HG03108 (cell line): ENCODE measurements around the gene TMEM94.
"Not testable (repeated sequence)": the region's sequence is repeated elsewhere in the genome, so short reads cannot be mapped to it uniquely, and the experiment has no call there.

Experiments
- ATAC-seq: cut with Tn5 transposase; IDR thresholded peaks from one replicate; pipeline ENCODE4 v1.9.1; 2021; ENCODE audit warnings: moderate library complexity; ENCODE audit not compliant: unreplicated experiment

Gene TMEM94

GRCh38 chr17:75476271-75476671, 19.8 kb downstream of the TMEM94 start:
- no peak for ATAC-seq

DNA sequence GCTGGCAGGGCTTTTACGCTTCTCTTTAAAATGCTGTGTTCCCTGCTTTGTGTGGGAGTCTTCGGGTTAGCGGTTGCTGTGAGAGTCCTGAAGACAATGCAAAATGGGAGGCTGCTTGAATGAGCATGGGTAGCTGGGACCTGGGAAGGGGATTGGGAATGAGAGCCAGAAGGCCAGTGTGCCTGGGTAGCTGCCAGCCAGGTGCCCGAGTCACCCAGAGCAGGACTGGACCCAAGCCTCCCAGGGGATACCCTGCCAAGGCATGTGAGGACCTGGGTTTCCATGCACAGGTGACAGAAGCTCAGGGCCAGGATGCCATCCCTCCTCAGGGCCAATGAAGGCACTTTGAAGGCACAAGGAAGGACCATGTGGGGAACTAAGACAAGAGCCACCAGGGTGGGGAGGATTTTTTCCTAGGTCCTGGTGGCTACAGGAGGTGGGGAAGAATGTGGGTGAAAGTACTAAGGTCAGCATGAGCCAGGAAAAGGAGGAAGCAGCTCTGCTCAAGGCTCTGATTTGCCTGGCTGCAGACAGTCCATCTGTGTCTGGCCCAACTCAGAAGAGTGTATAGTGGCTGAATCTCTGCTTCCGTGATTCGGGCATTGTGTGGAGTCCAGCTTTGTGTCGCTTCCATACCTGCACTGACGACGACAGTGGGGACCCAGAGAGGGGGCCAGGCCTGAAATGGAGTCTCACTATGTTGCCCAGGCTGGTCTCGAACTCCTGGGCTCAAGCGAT, 20.5 kb downstream of the TMEM94 start:
- no peak for ATAC-seq

- ATAC-seq = not testable (repeated sequence)
Observed at GRCh38 chr17:75477490-75477862, 21.0 kb downstream of the TMEM94 start.

- ATAC-seq = no peak
Observed at GRCh38 chr17:75478508-75478907, 22.1 kb downstream of the TMEM94 start.

GRCh38 chr17:75480281-75480680, 23.8 kb downstream of the TMEM94 start:
- no peak for ATAC-seq

- ATAC-seq = no peak
Observed at GRCh38 chr17:75481194-75482068, 25.0 kb downstream of the TMEM94 start.

DNA sequence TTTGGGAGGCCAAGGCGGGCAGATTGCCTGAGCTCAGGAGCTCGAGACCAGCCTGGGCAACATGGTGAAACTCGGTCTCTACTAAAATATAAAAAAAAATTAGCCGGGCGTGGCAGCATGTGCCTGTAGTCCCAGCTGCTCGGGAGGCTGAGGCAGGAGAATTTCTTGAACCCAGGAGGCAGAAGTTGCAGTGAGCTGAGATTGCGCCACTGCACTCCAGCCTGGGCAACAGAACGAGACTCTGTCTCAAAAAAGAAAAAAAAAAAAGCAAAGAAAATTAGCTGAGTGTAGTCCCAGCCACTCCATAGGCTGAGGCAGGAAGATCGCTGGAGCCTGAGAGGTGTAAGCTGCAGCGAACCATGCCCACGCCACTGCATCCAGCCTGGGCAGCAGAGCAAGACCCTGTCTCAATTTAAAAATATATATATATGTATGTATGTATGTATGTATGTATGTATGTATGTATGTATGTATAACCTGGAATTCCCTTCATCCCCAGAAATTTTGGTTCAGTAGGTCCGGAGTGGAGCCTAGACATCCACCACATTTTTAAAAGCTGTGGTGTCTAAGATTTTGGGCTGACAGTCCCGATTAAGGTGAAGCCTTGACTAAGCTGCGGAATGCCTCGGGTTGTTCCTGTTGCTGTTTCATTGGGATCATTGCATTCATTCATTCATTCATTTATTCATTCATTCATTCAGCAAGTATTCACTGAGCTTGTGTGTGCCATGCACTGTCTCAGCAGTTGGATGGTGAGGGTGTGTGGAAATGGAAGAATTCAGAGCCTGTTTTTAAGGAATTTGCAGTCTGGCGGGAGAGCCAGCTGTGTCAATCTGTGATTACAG, 25.9 kb downstream of the TMEM94 start:
- no peak for ATAC-seq

- no peak for ATAC-seq
Observed at GRCh38 chr17:75485688-75486087, 29.3 kb downstream of the TMEM94 start.

DNA sequence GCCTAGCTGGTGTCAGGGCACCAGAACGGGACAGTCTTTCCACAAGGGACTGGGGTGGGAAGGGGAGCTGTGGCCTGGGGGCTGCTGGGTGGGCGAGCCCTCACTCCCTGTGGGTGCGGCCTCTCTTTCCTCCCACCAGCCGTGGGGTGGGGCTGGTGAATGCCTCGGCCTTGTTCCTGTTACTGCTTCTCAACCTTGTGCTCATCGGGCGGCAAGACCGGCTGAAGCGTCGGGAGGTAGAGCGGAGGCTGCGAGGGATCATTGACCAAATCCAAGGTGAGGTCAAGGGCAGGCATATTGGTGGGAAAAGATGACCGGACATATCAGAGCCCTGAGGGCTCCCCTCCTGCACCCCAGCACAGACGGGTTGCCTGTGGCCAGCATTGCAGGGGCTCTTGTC, 29.7 kb downstream of the TMEM94 start:
- ATAC-seq = no peak

- no peak for ATAC-seq
Observed at GRCh38 chr17:75486951-75487350, 30.5 kb downstream of the TMEM94 start.

GRCh38 chr17:75487351-75488070, 31.1 kb downstream of the TMEM94 start:
- ATAC-seq = no peak

DNA sequence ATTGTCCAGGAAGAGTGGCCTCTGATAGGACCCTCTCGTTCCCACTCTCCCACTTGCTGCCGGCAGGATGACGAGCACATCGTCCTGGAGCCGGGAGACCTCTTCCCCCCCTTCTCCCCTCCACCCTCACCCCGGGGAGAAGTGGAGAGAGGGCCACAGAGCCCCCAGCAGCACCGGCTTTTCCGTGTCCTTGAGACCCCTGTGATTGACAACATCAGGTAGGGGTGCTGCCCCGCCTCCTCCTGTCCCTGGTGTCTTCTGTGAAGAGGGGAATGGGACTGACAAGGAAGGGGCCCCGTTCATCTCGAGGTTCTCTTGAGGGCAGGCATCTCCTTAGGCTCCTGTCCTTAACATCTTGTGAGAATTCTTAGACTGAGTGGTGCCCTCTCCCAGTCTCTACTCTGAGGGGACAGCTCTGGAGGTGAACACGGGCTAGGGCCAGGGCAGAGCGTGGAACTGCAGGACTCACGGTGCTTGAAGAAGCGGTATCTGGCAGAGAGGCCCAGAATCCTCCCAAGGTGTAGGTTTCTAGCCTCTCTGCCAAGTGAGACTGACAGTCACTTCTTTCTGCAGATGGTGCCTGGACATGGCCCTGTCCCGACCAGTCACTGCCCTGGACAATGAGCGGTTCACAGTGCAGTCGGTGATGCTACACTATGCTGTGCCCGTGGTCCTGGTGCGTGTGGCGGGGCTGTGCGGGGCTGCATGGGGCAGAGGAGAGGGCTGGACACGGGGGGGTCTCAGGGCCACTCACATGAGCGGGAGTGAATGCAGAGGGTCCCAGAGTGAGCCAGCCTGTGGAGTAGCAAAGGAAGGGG, 32.5 kb downstream of the TMEM94 start:
- ATAC-seq = no peak

DNA sequence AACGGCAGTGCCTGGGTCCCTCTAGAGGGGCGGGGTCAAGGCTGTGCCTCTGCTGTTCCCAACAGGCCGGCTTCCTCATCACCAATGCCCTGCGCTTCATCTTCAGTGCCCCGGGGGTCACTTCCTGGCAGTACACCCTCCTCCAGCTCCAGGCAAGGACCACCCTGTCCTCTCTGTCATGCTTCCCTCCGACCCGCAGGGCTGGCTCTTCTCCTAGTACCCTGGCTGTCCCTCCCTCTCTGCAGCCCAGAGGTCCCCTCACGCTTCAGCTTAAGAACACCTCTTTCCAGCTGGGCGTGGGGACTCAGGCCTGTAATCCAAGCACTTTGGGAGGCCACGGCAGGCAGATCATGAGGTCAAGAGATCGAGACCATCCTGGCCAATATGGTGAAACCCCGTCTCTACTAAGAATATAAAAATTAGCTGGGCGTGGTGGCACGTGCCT, 33.1 kb downstream of the TMEM94 start:
- ATAC-seq = no peak

GRCh38 chr17:75490173-75490743, 33.8 kb downstream of the TMEM94 start:
- ATAC-seq = no peak

GRCh38 chr17:75490953-75491649, 34.7 kb downstream of the TMEM94 start:
- ATAC-seq = no peak

GRCh38 chr17:75491680-75492079, 35.2 kb downstream of the TMEM94 start:
- no peak for ATAC-seq

DNA sequence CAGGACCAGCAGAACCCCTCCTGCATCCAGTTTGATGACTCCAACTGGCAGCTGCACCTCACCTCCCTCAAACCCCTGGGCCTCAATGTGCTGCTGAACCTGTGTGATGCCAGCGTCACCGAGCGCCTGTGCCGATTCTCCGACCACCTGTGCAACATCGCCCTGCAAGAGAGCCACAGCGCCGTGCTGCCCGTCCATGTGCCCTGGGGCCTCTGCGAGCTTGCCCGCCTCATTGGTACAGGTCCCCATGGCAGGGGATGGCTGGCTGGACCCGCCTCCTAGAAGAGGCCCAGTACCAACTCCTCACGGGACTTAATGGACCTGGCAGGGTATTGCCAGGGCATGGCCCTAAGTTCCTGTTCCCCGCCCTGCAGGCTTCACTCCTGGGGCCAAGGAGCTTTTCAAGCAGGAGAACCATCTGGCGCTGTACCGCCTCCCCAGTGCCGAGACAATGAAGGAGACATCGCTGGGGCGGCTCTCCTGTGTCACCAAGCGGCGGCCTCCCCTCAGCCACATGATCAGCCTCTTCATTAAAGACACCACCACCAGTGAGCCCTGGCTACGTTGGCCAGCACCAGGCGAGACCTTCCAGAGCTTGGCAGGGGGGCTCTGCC, 36.2 kb downstream of the TMEM94 start:
- ATAC-seq = no peak

- ATAC-seq = no peak
Observed at GRCh38 chr17:75493476-75494129, 37.2 kb downstream of the TMEM94 start.
